IMR-90 (cell line): ENCODE results near the gene CTBP2. TPM values are rescaled to one million over a fixed set of nuclear protein-coding genes. Genes with fewer than 3 reads are reported as not detected.

Experiments used
- ATAC-seq: fragments of 200-7000 bp; cut with Tn5 transposase; 2 replicates; pipeline ENCODE4 v1.9.1; 2020; ENCODE audit warnings: low read depth, mild to moderate bottlenecking, moderate library complexity
- BruUV-seq: library from RNA; stranded (reverse); fragments of 400-500 nt; replicated peaks from 2 replicates; lab custom pipeline; 2021; lab: Mats Ljungman, UMichigan
- CTCF ChIA-PET: fragments of 300-600 bp; formaldehyde crosslinking; extraction: SDS; loops from one replicate; lab custom pipeline; 2021; ENCODE audit warnings: antibody characterized with exemption; lab: Yijun Ruan, JAX
- POLR2A ChIA-PET: fragments of 300-600 bp; sonication (Branson Sonifier 250); formaldehyde crosslinking; loops from one replicate; lab custom pipeline; 2022; ENCODE audit warnings: antibody characterized with exemption; ENCODE audit not compliant: unreplicated experiment; lab: Charles Lee
- DNase-seq: peaks from one replicate; pipeline ENCODE4 v3.0.0; 2013
- H2AFZ ChIP-seq: replicated peaks from 2 replicates; pipeline ENCODE3; 2013; ENCODE audit warnings: low read length, mild to moderate bottlenecking; ENCODE audit not compliant: poor library complexity
- H2AK5ac ChIP-seq: 2 replicates; pipeline ENCODE4 v1.6.1; 2013; ENCODE audit warnings: low read depth, low read length, inconsistent platforms
- H2AK9ac ChIP-seq: replicated peaks from 2 replicates; pipeline ENCODE3; 2013; ENCODE audit warnings: mild to moderate bottlenecking, low read depth, low read length, moderate library complexity; ENCODE audit not compliant: poor library complexity
- H2BK120ac ChIP-seq: 2 replicates; pipeline ENCODE4 v1.6.1; 2013; ENCODE audit warnings: low read depth, low read length, inconsistent platforms
- H2BK15ac ChIP-seq: 3 replicates; pipeline ENCODE4 v1.6.1; 2013; ENCODE audit warnings: low read depth, low read length, inconsistent platforms
- H2BK20ac ChIP-seq: 2 replicates; pipeline ENCODE4 v1.6.1; 2013; ENCODE audit warnings: low read depth, mild to moderate bottlenecking, inconsistent platforms, low read length, moderate library complexity
- H2BK5ac ChIP-seq: 2 replicates; pipeline ENCODE4 v1.6.1; 2013; ENCODE audit warnings: mild to moderate bottlenecking, low read depth, low read length, inconsistent platforms; ENCODE audit not compliant: poor library complexity, severe bottlenecking
- H3K14ac ChIP-seq: replicated peaks from 2 replicates; pipeline ENCODE4 v1.6.1; 2013; ENCODE audit warnings: low read depth, low read length, inconsistent platforms
- H3K18ac ChIP-seq: 2 replicates; pipeline ENCODE4 v1.6.1; 2013; ENCODE audit warnings: low read depth, low read length, control low read depth
- H3K23ac ChIP-seq: 2 replicates; pipeline ENCODE4 v1.6.1; 2013; ENCODE audit warnings: low read depth, low read length, inconsistent platforms
- H3K27ac ChIP-seq: 2 replicates; pipeline ENCODE4 v1.5.1; 2013; ENCODE audit warnings: mild to moderate bottlenecking, control low read depth, low read length; ENCODE audit not compliant: insufficient read depth
- H3K27me3 ChIP-seq: 2 replicates; pipeline ENCODE4 v1.6.1; 2013; ENCODE audit warnings: low read length; ENCODE audit not compliant: control insufficient read depth, insufficient read depth
- H3K36me3 ChIP-seq: 2 replicates; pipeline ENCODE4 v1.6.1; 2013; ENCODE audit warnings: low read length, mixed read lengths; ENCODE audit not compliant: control insufficient read depth, insufficient read depth
- H3K4ac ChIP-seq: 2 replicates; pipeline ENCODE4 v1.6.1; 2013; ENCODE audit warnings: low read depth, low read length, inconsistent platforms
- H3K4me1 ChIP-seq: 2 replicates; pipeline ENCODE4 v1.6.1; 2013; ENCODE audit warnings: low read length, mixed read lengths; ENCODE audit not compliant: control insufficient read depth, insufficient read depth
- H3K4me2 ChIP-seq: 2 replicates; pipeline ENCODE4 v1.6.1; 2013; ENCODE audit warnings: low read depth, mild to moderate bottlenecking, control low read depth, low read length, moderate library complexity
- H3K4me3 ChIP-seq: 2 replicates; pipeline ENCODE4 v1.5.1; 2013; ENCODE audit warnings: low read depth, mild to moderate bottlenecking, control low read depth, low read length, moderate library complexity; ENCODE audit not compliant: insufficient read depth
- H3K56ac ChIP-seq: 2 replicates; pipeline ENCODE4 v1.6.1; 2013; ENCODE audit warnings: low read length, inconsistent platforms; ENCODE audit not compliant: insufficient read depth; ENCODE audit errors: extremely low read depth
- H3K79me1 ChIP-seq, 2 experiments: 2 replicates each; pipeline ENCODE4 v1.6.1; 2013; ENCODE audit warnings: low read length in 2 of 2, inconsistent platforms in 1 of 2, low read depth in 1 of 2
- H3K9ac ChIP-seq: 2 replicates; pipeline ENCODE4 v1.6.1; 2013; ENCODE audit warnings: low read depth, low read length, control low read depth
- H3K9me1 ChIP-seq: 2 replicates; pipeline ENCODE4 v1.6.1; 2013; ENCODE audit warnings: low read length, inconsistent platforms; ENCODE audit not compliant: insufficient read depth
- H3K9me3 ChIP-seq: 2 replicates; pipeline ENCODE4 v1.6.1; 2013; ENCODE audit warnings: low read length; ENCODE audit not compliant: control insufficient read depth, insufficient read depth
- H4K20me1 ChIP-seq: 2 replicates; pipeline ENCODE4 v1.6.1; 2013; ENCODE audit warnings: low read length, inconsistent platforms; ENCODE audit not compliant: insufficient read depth
- H4K5ac ChIP-seq: 2 replicates; pipeline ENCODE4 v1.6.1; 2013; ENCODE audit warnings: mild to moderate bottlenecking, low read depth, low read length, control low read depth
- H4K8ac ChIP-seq, 2 experiments: 2 replicates each; pipeline ENCODE4 v1.6.1; 2013; ENCODE audit warnings: low read depth in 2 of 2, low read length in 2 of 2, control low read depth in 1 of 2, inconsistent platforms in 1 of 2
- H4K91ac ChIP-seq: 2 replicates; pipeline ENCODE4 v1.6.1; 2013; ENCODE audit warnings: low read depth, low read length, inconsistent platforms; ENCODE audit not compliant: insufficient read depth
- CHD1 ChIP-seq: IDR thresholded peaks from 2 replicates; pipeline ENCODE4 v1.6.1; 2012; ENCODE audit warnings: low read depth, low read length, improper control_type of control experiment
- FOS ChIP-seq: fragments of 150-350 bp; IDR thresholded peaks from 2 replicates; pipeline ENCODE4 v1.6.1; 2016; ENCODE audit warnings: low read depth, low read length
- WGBS, 2 experiments: methylation state at CpG; one replicate each; pipeline versions ENCODE4 v1.1.5 to v1.1.7; 2013; ENCODE audit warnings: missing lambda C conversion rate in 2 of 2; ENCODE audit not compliant: insufficient read length in 1 of 2; ENCODE audit errors: extremely low coverage in 2 of 2; 5-methylcytosine and 5-hydroxymethylcytosine counted together
- dilution Hi-C: fragments of 300-500 bp; cut with HindIII; formaldehyde crosslinking; loops from one replicate; pipeline ENCODE4 v1.14.3; 2018; ENCODE audit warnings: low sequenced_read_pairs; ENCODE audit not compliant: unreplicated experiment
- in situ Hi-C: fragments of 300-500 bp; cut with MboI; formaldehyde crosslinking; loops from 3 replicates; pipeline ENCODE4 v1.14.3; 2019; ENCODE audit warnings: low sequenced_read_pairs, inconsistent platforms, mixed read lengths
- intact Hi-C: fragments of 100-400 bp; cut with micrococcal nuclease; formaldehyde crosslinking; loops from 2 replicates; pipeline ENCODE4 v1.10.0; 2022
- polyA plus RNA-seq, 3 experiments: library from polyadenylated mRNA; depleted of rRNA; stranded (reverse); fragments of >200 nt; gene quantifications; 2 replicates each; pipeline ENCODE4 v1.2.3, GENCODE V29; 2012; ENCODE audit warnings: low replicate concordance in 1 of 3
- total RNA-seq: library from RNA; depleted of rRNA; stranded (reverse); fragments of >200 nt; gene quantifications from 2 replicates; pipeline ENCODE4 v1.2.3, GENCODE V29; 2012

CTBP2 gene
- total and polyA plus RNA-seq, 2 of the 4 experiments (the other 2 are of a cell fraction): 81.0 to 86.6 TPM

- H4K8ac ChIP-seq: no peak overlapping the region
- no peak overlapping the region for H2BK5ac ChIP-seq
- DNase-seq (no peak), ATAC-seq (no peak)
- no peak overlapping the region for H3K14ac ChIP-seq
- peaks cover 22% of the 10 kb centered on the region for H4K20me1 ChIP-seq
- H3K56ac ChIP-seq: no peak overlapping the region
- TF ChIP-seq CHD1 (no peak), FOS (no peak)
- H3K27me3 ChIP-seq: no peaks in the 10 kb centered on the region
- H3K4me1 ChIP-seq: no peaks in the 10 kb centered on the region
- no peak overlapping the region for H3K23ac ChIP-seq
- no peak overlapping the region for H2BK15ac ChIP-seq
- H3K18ac ChIP-seq: no peak overlapping the region
- CTCF ChIA-PET: interaction anchor here (1.3 to 1.7 kb wide), 3 partner anchors 10 to 54 kb away, joined by 3 to 11 read pairs (median 7); no protein-coding TSS in a partner anchor
- no TSS peak for BruUV-seq
- peaks cover 4 to 43% of the 10 kb centered on the region in 2 experiments; a peak in 3 of 4 replicates for H3K79me1 ChIP-seq
- POLR2A ChIA-PET: no interaction called here
- intact Hi-C loops (loop anchor here (5.0 to 10.0 kb wide), 2 partner anchors 349 to 721 kb away; partner anchors contain the start of gene EDRF1), dilution Hi-C loops (no loop called here), in situ Hi-C loops (loop anchor here (25.0 kb wide), 1 partner anchor 456 kb away; no protein-coding TSS in a partner anchor)
- no peak overlapping the region for H3K27ac ChIP-seq
- no peak overlapping the region for H4K91ac ChIP-seq
- no peak overlapping the region for H2BK20ac ChIP-seq
- no peak overlapping the region for H2AFZ ChIP-seq
- 93% methylated on average over 3 of the region's 4 CpGs; no CpG with 5 or more reads in 1 of the 2 experiments for WGBS, 2 experiments
- peaks cover 77% of the 10 kb centered on the region for H3K36me3 ChIP-seq
- no peak overlapping the region for H4K5ac ChIP-seq
- H2BK120ac ChIP-seq: no peak overlapping the region
- H3K9me1 ChIP-seq: peaks cover 2% of the 10 kb centered on the region; the same call in 1 of the 2 replicates
- no peak overlapping the region for H3K4me3 ChIP-seq
- H2AK5ac ChIP-seq: no peak overlapping the region
- H3K9ac ChIP-seq: no peak overlapping the region
- no peak overlapping the region for H2AK9ac ChIP-seq
- H3K4ac ChIP-seq: no peak overlapping the region
- no peak overlapping the region for H3K4me2 ChIP-seq
- H3K9me3 ChIP-seq: no peaks in the 10 kb centered on the region
Measured at GRCh38 chr10:124993345-124993708, 167.0 kb downstream of the CTBP2 start.
